ENCODE data around the gene LAMA1.
"Not testable (repeated sequence)": the region's sequence is repeated elsewhere in the genome, so short reads cannot be mapped to it uniquely, and the experiment has no call there.

LAMA1 gene

GRCh38 chr18:7117390-7118355 is at the start of gene LAMA1:
LAMA1 (minus strand) TSS chr18:7117797; CDS start chr18:7117720, 77 bp downstream.
- DNase-seq (ENCODE audit: low spot score), result peak; percentile 92

- no peak for DNase-seq (ENCODE audit: low spot score)
These were observed 48.3 kb upstream of the LAMA1 start for GRCh38 chr18:7165846-7166393.

- no peak for DNase-seq (ENCODE audit: low spot score)
These were observed 46.9 kb upstream of the LAMA1 start for GRCh38 chr18:7164323-7165004.

GRCh38 chr18:7158216-7158615 is 40.6 kb upstream of the LAMA1 start:
- DNase-seq (ENCODE audit: low spot score), result no peak

GRCh38 chr18:7157760-7158159 is 40.2 kb upstream of the LAMA1 start:
- no peak for DNase-seq (ENCODE audit: low spot score)

- no peak for DNase-seq (ENCODE audit: low spot score)
These were observed 38.3 kb upstream of the LAMA1 start for GRCh38 chr18:7155887-7156286.

- no peak for DNase-seq (ENCODE audit: low spot score)
These were observed 37.5 kb upstream of the LAMA1 start for GRCh38 chr18:7155092-7155491.

- DNase-seq (ENCODE audit: low spot score), result no peak
These were observed 34.8 kb upstream of the LAMA1 start for GRCh38 chr18:7152440-7152839.

- no peak for DNase-seq (ENCODE audit: low spot score)
These were observed 29.8 kb upstream of the LAMA1 start for GRCh38 chr18:7147399-7147798.

- DNase-seq (ENCODE audit: low spot score), result no peak
These were observed 28.5 kb upstream of the LAMA1 start for GRCh38 chr18:7146067-7146466.

GRCh38 chr18:7144921-7145320 is 27.3 kb upstream of the LAMA1 start:
- DNase-seq (ENCODE audit: low spot score), result not testable (repeated sequence)

GRCh38 chr18:7141287-7141686 is 23.7 kb upstream of the LAMA1 start:
- no peak for DNase-seq (ENCODE audit: low spot score)

- DNase-seq (ENCODE audit: low spot score), result no peak
These were observed 21.8 kb upstream of the LAMA1 start for GRCh38 chr18:7139409-7139808.

GRCh38 chr18:7133181-7133580 is 15.6 kb upstream of the LAMA1 start:
- DNase-seq (ENCODE audit: low spot score), result no peak

GRCh38 chr18:7132356-7133150 is 15.0 kb upstream of the LAMA1 start:
- DNase-seq (ENCODE audit: low spot score), result no peak

- DNase-seq (ENCODE audit: low spot score), result no peak
These were observed 4.8 kb upstream of the LAMA1 start for GRCh38 chr18:7122376-7122775.

- DNase-seq (ENCODE audit: low spot score), result peak; percentile 80
These were observed 706 bp downstream of the LAMA1 start for GRCh38 chr18:7116792-7117389.

GRCh38 chr18:7116001-7116730 is 1.4 kb downstream of the LAMA1 start:
- DNase-seq (ENCODE audit: low spot score), result peak; percentile 76

GRCh38 chr18:7112936-7113335 is 4.7 kb downstream of the LAMA1 start:
- DNase-seq (ENCODE audit: low spot score), result no peak

GRCh38 chr18:7111134-7111533 is 6.5 kb downstream of the LAMA1 start:
- no peak for DNase-seq (ENCODE audit: low spot score)

- DNase-seq (ENCODE audit: low spot score), result no peak
These were observed 11.7 kb downstream of the LAMA1 start for GRCh38 chr18:7105943-7106342.

Data from ecto neural progenitor cell (in vitro differentiated cells).